ENCODE results near the gene PLCB3.
A peak's percentile ranks its signal among the peaks of the same experiment; 100 is the strongest.

The PLCB3 gene

GRCh38 chr11:64250415-64251015 is 815 bp upstream of the PLCB3 start:
- DNase-seq = no peak
- Histone ChIP-seq H3K4me1 (ENCODE audit: control insufficient read depth, insufficient read depth, low read length, poor library complexity, severe bottlenecking) (peaks cover 37% of the 10 kb centered on the region), H3K4me3 (ENCODE audit: insufficient read depth, low read depth, low read length, poor library complexity, severe bottlenecking) (peak overlapping the region; percentile 58), H3K9me3 (ENCODE audit: control insufficient read depth, low read length) (no peaks in the 10 kb centered on the region), H3K27me3 (replicated peaks; ENCODE audit: control insufficient read depth, insufficient read depth, low read length, poor library complexity, severe bottlenecking) (no peaks in the 10 kb centered on the region), H3K36me3 (ENCODE audit: control insufficient read depth, insufficient read depth, low read length) (no peaks in the 10 kb centered on the region), H3K27ac (ENCODE audit: insufficient read depth, low read length, poor library complexity, severe bottlenecking) (no peak overlapping the region)

DNA sequence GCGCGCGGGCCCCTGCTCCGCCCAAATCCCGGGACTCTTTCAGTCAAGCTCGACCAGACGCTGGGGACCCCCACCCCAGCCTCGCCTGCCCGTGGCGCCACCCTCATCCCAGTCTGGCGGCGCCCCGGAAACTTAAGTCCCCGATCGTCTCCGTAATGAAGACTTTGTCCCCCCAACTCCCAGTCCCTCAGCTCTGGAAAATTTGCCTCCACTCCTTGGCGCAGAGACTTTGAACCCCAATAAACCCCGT is 348 bp downstream of the PLCB3 start:
- no peak for DNase-seq
- H3K27ac ChIP-seq (ENCODE audit: insufficient read depth, low read length, poor library complexity, severe bottlenecking) = no peak overlapping the region

GRCh38 chr11:64252003-64252872 is 908 bp downstream of the PLCB3 start:
- DNase-seq = no peak
- Histone ChIP-seq H3K27me3 (replicated peaks; ENCODE audit: control insufficient read depth, insufficient read depth, low read length, poor library complexity, severe bottlenecking) (no peaks in the 10 kb centered on the region), H3K4me3 (ENCODE audit: insufficient read depth, low read depth, low read length, poor library complexity, severe bottlenecking) (peak overlapping the region; percentile 65), H3K4me1 (ENCODE audit: control insufficient read depth, insufficient read depth, low read length, poor library complexity, severe bottlenecking) (peaks cover 32% of the 10 kb centered on the region), H3K36me3 (ENCODE audit: control insufficient read depth, insufficient read depth, low read length) (no peaks in the 10 kb centered on the region), H3K9me3 (ENCODE audit: control insufficient read depth, low read length) (no peaks in the 10 kb centered on the region), H3K27ac (ENCODE audit: insufficient read depth, low read length, poor library complexity, severe bottlenecking) (no peak overlapping the region)

More for the DNA sequence above, 348 bp downstream of the PLCB3 start:
- peaks cover 32% of the 10 kb centered on the region for H3K4me1 ChIP-seq (ENCODE audit: control insufficient read depth, insufficient read depth, low read length, poor library complexity, severe bottlenecking)
- peak overlapping the region; percentile 65 for H3K4me3 ChIP-seq (ENCODE audit: insufficient read depth, low read depth, low read length, poor library complexity, severe bottlenecking)
- H3K27me3 ChIP-seq (replicated peaks; ENCODE audit: control insufficient read depth, insufficient read depth, low read length, poor library complexity, severe bottlenecking) = no peaks in the 10 kb centered on the region
- no peaks in the 10 kb centered on the region for H3K9me3 ChIP-seq (ENCODE audit: control insufficient read depth, low read length)
- no peaks in the 10 kb centered on the region for H3K36me3 ChIP-seq (ENCODE audit: control insufficient read depth, insufficient read depth, low read length)

- H3K9me3 ChIP-seq (ENCODE audit: control insufficient read depth, low read length) = no peaks in the 10 kb centered on the region
- H3K27me3 ChIP-seq (replicated peaks; ENCODE audit: control insufficient read depth, insufficient read depth, low read length, poor library complexity, severe bottlenecking) = no peaks in the 10 kb centered on the region
- H3K4me1 ChIP-seq (ENCODE audit: control insufficient read depth, insufficient read depth, low read length, poor library complexity, severe bottlenecking) = peaks cover 25% of the 10 kb centered on the region
- H3K27ac ChIP-seq (ENCODE audit: insufficient read depth, low read length, poor library complexity, severe bottlenecking) = no peak overlapping the region
- no peaks in the 10 kb centered on the region for H3K36me3 ChIP-seq (ENCODE audit: control insufficient read depth, insufficient read depth, low read length)
- no peak overlapping the region for H3K4me3 ChIP-seq (ENCODE audit: insufficient read depth, low read depth, low read length, poor library complexity, severe bottlenecking)
- DNase-seq = no peak
Observed at GRCh38 chr11:64253043-64253442, 1.7 kb downstream of the PLCB3 start.

- Histone ChIP-seq H3K27me3 (replicated peaks; ENCODE audit: control insufficient read depth, insufficient read depth, low read length, poor library complexity, severe bottlenecking) (no peaks in the 10 kb centered on the region), H3K27ac (ENCODE audit: insufficient read depth, low read length, poor library complexity, severe bottlenecking) (no peak overlapping the region), H3K36me3 (ENCODE audit: control insufficient read depth, insufficient read depth, low read length) (no peaks in the 10 kb centered on the region), H3K9me3 (ENCODE audit: control insufficient read depth, low read length) (no peaks in the 10 kb centered on the region), H3K4me1 (ENCODE audit: control insufficient read depth, insufficient read depth, low read length, poor library complexity, severe bottlenecking) (peaks cover 25% of the 10 kb centered on the region), H3K4me3 (ENCODE audit: insufficient read depth, low read depth, low read length, poor library complexity, severe bottlenecking) (no peak overlapping the region)
- no peak for DNase-seq
Observed at GRCh38 chr11:64253481-64253880, 2.2 kb downstream of the PLCB3 start.

DNA sequence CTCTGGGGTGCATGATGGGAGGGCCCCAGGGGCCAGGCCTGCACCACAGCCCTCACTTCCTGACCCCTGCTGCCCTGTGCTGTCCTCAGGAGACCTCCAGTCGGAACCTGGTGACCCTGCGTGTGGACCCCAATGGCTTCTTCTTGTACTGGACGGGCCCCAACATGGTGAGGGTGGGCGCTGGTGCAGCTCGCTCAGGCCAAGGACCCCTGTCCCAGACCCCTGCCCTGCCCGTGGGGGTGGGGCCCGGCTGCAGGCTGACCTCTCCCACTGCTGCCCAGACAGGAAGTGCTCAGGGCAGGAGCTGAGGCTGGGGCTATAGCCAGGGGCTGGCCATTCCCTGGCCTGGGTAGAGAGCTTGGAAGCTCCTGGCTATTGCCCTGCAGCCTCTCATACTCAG is 3.0 kb downstream of the PLCB3 start:
- no peaks in the 10 kb centered on the region for H3K27me3 ChIP-seq (replicated peaks; ENCODE audit: control insufficient read depth, insufficient read depth, low read length, poor library complexity, severe bottlenecking)
- no peak overlapping the region for H3K27ac ChIP-seq (ENCODE audit: insufficient read depth, low read length, poor library complexity, severe bottlenecking)
- no peak overlapping the region for H3K4me3 ChIP-seq (ENCODE audit: insufficient read depth, low read depth, low read length, poor library complexity, severe bottlenecking)
- DNase-seq = no peak
- H3K9me3 ChIP-seq (ENCODE audit: control insufficient read depth, low read length) = no peaks in the 10 kb centered on the region
- H3K4me1 ChIP-seq (ENCODE audit: control insufficient read depth, insufficient read depth, low read length, poor library complexity, severe bottlenecking) = peaks cover 25% of the 10 kb centered on the region
- H3K36me3 ChIP-seq (ENCODE audit: control insufficient read depth, insufficient read depth, low read length) = no peaks in the 10 kb centered on the region

GRCh38 chr11:64255135-64256128 is 4.1 kb downstream of the PLCB3 start:
- Histone ChIP-seq H3K9me3 (ENCODE audit: control insufficient read depth, low read length) (no peaks in the 10 kb centered on the region), H3K27me3 (replicated peaks; ENCODE audit: control insufficient read depth, insufficient read depth, low read length, poor library complexity, severe bottlenecking) (no peaks in the 10 kb centered on the region), H3K4me1 (ENCODE audit: control insufficient read depth, insufficient read depth, low read length, poor library complexity, severe bottlenecking) (peaks cover 19% of the 10 kb centered on the region), H3K36me3 (ENCODE audit: control insufficient read depth, insufficient read depth, low read length) (no peaks in the 10 kb centered on the region), H3K4me3 (ENCODE audit: insufficient read depth, low read depth, low read length, poor library complexity, severe bottlenecking) (no peak overlapping the region), H3K27ac (ENCODE audit: insufficient read depth, low read length, poor library complexity, severe bottlenecking) (no peak overlapping the region)
- no peak for DNase-seq

DNA sequence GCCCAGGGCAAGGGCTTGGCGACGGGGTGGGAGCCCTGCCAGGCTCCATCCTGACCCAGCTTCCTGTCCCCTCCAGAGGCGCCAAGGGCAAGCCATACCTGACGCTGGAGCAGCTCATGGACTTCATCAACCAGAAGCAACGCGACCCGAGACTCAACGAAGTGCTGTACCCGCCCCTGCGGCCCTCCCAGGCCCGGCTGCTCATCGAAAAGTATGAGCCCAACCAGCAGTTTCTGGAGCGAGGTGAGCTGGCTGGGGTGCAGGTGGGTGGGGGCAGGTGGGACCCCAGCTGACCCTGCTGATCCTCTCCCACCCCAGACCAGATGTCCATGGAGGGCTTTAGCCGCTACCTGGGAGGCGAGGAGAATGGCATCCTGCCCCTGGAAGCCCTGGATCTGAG is 5.0 kb downstream of the PLCB3 start:
- no peaks in the 10 kb centered on the region for H3K36me3 ChIP-seq (ENCODE audit: control insufficient read depth, insufficient read depth, low read length)
- H3K27ac ChIP-seq (ENCODE audit: insufficient read depth, low read length, poor library complexity, severe bottlenecking) = no peak overlapping the region
- no peak overlapping the region for H3K4me3 ChIP-seq (ENCODE audit: insufficient read depth, low read depth, low read length, poor library complexity, severe bottlenecking)
- no peak for DNase-seq
- H3K4me1 ChIP-seq (ENCODE audit: control insufficient read depth, insufficient read depth, low read length, poor library complexity, severe bottlenecking) = peaks cover 12% of the 10 kb centered on the region
- no peaks in the 10 kb centered on the region for H3K9me3 ChIP-seq (ENCODE audit: control insufficient read depth, low read length)
- no peaks in the 10 kb centered on the region for H3K27me3 ChIP-seq (replicated peaks; ENCODE audit: control insufficient read depth, insufficient read depth, low read length, poor library complexity, severe bottlenecking)

- H3K36me3 ChIP-seq (ENCODE audit: control insufficient read depth, insufficient read depth, low read length) = no peaks in the 10 kb centered on the region
- no peak overlapping the region for H3K27ac ChIP-seq (ENCODE audit: insufficient read depth, low read length, poor library complexity, severe bottlenecking)
- DNase-seq = no peak
- H3K4me3 ChIP-seq (ENCODE audit: insufficient read depth, low read depth, low read length, poor library complexity, severe bottlenecking) = no peak overlapping the region
- H3K9me3 ChIP-seq (ENCODE audit: control insufficient read depth, low read length) = no peaks in the 10 kb centered on the region
- no peaks in the 10 kb centered on the region for H3K27me3 ChIP-seq (replicated peaks; ENCODE audit: control insufficient read depth, insufficient read depth, low read length, poor library complexity, severe bottlenecking)
- H3K4me1 ChIP-seq (ENCODE audit: control insufficient read depth, insufficient read depth, low read length, poor library complexity, severe bottlenecking) = no peaks in the 10 kb centered on the region
Observed at GRCh38 chr11:64258356-64258755, 7.0 kb downstream of the PLCB3 start.

All from effector memory CD4-positive, alpha-beta T cell (primary cell).